Nucleus accumbens (tissue), 56 donors: ENCODE data around the gene PLXNB2.

ENCODE experiments used
- DNase-seq, 56 donors: peaks; one replicate each; lab custom pipeline; 2025; lab: John Stamatoyannopoulos, UW

Gene PLXNB2

DNA sequence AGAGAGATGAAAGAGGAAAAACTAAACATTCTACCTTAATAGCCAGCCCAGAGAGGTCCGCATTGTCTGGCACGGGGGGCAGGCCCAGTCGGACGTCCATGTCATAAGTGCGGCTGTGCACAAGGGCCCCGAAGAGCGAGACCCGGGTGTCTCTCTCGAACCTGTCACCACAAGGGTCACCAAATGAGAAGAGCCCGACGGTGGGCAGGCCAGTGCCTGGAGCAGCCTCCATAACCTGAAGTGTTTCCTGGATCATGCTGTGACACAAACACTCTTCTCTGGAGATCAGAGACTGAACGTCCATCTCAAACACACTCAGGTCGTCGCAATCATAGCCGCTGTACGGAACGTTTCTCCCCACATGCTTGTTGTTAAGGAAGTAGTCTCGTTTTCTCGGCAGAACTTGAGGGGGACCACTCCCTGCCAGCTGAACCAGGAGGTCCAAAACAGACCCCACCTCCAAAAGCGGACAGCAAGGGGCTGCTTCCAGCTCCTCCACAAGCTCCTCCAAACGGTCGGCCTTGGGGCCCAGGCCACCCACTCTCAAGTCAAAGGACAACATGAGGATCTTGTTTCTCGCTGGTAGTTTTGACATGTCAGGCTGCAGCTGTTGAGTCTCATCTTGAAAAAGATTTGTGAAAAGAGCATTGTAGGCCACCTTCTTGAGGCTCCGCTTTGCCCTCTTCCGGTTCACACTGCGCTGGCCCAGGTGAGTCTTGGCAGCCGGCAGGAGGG, 63.6 kb downstream of the PLXNB2 start:
- no peak for DNase-seq

- no peak for DNase-seq
These were observed 65.0 kb downstream of the PLXNB2 start for GRCh38 chr22:50242406-50242949.

DNA sequence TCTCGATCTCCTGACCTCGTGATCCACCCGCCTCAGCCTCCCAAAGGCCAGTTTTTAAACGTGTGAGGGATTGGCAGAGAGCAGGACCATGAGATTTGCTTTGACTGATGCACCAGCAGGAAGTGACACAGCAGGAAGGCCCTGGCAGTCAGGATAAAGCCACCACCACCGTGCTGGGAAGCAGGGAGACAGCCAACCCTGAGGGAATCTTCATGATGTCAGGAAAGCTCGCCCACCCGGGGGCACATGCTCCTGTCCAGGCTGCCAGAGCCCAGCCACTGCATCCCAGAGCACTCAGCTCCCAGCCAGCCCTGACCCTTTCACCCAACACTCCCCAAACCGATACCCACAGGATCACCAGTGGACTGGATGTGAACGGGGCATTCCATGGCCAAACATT, 68.7 kb downstream of the PLXNB2 start:
- no peak for DNase-seq

DNA sequence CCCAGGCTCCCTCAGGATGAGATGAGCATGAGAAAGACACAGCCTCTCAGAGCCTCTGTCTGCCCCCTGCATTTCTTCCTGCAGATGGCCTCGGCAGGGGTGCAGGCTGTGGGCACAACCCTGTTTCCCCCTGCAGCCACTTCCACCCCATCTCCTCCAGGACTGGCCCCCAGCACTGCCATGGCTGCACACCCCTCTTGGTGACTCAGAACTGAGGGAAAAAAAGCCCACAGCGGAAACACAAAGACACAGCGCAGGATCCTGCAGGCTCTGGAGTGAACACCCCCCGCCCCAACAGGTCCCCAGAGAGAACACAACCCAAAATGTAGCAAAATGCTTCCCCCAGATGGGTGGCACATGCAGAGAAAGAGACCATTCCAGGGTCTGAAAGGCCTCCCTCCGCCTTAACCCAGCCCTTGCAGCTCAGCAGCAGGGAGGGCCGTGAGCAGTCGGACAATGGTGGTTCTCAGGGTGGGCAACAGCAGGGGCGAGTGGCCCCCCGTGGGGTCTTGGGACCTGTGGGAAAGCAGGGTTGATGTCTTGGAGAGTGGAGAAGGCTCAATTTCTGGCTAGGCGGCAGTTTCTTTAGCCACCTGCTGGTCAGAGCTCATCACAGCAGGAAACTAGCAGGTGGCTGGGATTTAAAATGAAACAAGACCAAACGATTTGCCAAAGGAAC, 70.6 kb downstream of the PLXNB2 start:
- no peak for DNase-seq

DNA sequence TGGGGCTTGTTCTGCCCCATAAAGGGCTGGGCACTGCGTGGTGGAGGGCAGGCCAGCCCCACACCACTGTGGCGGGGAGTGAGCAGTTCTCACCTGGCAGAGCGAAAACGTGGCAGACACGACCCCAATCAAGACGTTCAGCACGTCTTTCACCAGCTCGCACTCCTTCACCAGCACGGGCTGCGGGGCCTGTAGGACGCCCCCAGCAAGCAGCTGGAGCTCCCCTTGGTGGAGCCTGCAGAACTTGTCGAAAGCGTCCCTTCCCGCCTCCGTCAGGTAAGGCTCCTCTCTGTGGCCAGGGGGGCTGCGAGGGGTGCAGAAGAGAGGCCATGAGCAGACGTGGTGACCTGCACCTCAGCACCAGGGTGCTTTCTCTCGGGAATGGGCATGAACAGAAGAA, 74.2 kb downstream of the PLXNB2 start:
- DNase-seq, result no peak

GRCh38 chr22:50232481-50233151, 74.8 kb downstream of the PLXNB2 start:
- DNase-seq, result no peak

GRCh38 chr22:50229370-50229769, 78.1 kb downstream of the PLXNB2 start:
- no peak for DNase-seq

GRCh38 chr22:50228366-50228765, 79.1 kb downstream of the PLXNB2 start:
- DNase-seq, result no peak

- DNase-seq, result no peak
These were observed 79.7 kb downstream of the PLXNB2 start for GRCh38 chr22:50227579-50228215.

DNA sequence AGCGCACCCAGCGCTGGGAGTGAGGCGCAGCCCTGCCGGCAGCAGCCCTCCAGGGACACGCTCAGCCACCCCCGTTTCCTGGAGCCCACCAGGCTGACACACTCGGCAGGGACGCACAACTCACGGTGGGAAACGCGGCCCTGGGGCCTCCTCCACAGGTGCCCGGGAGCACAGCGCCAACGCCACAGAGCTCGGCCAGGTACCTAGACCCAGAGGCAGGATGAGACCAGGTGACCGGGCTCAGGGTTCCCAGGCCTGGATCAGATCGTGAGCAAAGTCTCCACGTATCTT, 80.6 kb downstream of the PLXNB2 start:
- DNase-seq, result no peak

- no peak for DNase-seq
These were observed 81.2 kb downstream of the PLXNB2 start for GRCh38 chr22:50226063-50226874.

DNA sequence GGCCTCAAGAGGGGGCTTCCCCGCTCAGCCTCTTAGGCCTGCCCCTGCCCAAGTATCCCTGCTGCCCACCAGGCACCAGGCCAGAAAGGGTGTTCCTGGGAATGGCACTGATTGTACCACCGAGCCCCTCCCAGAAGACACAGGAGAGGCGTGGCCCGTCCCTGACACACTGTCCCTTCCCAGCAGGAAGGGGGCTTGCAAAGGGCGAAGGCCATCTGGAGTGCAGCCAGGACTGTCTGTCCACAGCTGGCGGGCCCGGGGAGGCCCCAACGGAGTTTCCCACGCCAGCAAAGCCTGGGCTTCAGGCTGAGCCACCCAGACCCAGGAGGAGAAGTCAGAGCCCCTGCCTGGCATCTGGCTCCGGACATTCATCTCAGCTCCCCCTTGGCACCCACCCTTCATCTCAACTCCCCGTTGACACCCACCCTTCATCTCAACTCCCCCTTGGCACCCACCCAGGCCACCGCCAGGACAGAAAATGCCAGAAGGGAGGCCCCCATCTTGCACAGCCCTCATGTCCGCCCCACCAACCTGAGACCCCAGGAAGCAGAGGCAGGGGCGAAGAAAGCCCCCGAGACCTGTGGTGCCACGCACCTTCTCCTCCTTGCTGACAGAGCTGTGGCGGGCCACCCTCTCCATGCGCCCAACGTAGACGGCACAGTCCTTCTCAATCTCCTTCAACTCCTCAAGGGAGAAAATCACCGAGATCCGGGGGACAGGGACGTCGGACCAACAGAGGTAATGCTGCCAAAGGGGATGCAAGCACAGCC, 82.1 kb downstream of the PLXNB2 start:
- no peak for DNase-seq
